GM19035 (cell line): ENCODE data around the gene TESMIN.

ENCODE experiments used
- ATAC-seq: cut with Tn5 transposase; IDR thresholded peaks from one replicate; pipeline ENCODE4 v1.9.1; 2021; ENCODE audit not compliant: unreplicated experiment

TESMIN gene

DNA sequence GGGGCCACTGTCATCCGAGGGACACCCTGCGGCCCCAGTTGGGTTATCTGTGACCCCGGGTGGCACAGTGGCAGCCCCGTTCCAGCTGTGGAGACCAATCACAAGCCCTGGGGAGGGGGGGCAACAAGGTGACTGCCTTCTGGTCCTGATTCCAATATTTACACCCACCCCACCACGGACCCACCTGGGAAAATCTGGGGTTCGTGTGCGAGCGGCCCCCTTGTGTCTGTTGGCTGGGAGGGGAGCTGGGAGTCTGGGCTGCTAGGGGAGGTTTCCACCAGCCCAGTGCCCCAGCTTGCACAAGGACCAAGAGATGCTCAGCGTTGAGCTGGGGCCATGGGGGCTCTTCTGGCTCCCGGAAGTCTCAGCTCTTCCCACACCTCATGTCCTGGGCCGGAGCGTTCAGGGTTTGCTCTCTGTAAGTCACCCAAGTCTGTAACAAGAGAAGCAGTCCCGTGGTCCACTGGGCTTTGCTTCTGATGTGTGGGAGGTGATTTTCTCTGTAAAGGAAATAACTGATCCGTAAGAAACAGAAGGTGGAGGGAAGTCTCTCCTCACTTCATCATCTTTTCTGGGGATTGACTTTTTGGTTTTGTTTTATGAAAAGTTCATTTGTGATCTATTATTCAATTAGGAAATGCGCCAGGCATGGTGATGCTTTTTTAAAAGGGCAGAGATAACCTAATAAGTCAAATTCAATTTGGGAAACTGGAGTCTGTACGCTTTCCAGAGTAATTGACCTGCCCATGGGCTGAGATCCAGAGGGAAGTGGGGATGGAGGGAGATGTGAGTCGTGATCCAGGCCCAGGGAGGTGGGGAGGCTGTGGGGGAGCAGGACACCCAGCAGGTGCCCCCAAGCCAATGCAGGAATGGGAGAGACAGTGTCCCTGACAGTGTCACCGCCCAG is 89.4 kb downstream of the TESMIN start:
- ATAC-seq, result no peak

DNA sequence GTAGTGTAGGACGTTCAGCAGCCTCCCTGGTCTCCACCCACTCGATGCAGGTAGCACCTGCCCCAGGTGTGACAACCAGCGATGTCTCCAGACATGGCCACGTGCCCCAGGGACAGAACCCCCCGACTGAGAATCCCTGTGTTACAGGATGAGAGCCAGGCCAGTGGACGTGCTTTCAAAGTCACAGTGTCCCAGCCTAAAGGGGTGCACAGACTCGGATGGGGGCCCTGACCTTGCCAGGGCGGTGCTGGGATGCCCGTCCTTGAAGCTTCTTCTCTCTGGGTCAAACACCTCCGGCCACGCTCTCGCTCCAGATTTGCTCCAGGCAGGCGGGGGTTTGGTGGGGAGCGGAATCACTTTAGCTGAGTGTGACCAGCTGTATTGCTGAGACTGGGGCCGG is 90.3 kb downstream of the TESMIN start:
- ATAC-seq, result no peak

DNA sequence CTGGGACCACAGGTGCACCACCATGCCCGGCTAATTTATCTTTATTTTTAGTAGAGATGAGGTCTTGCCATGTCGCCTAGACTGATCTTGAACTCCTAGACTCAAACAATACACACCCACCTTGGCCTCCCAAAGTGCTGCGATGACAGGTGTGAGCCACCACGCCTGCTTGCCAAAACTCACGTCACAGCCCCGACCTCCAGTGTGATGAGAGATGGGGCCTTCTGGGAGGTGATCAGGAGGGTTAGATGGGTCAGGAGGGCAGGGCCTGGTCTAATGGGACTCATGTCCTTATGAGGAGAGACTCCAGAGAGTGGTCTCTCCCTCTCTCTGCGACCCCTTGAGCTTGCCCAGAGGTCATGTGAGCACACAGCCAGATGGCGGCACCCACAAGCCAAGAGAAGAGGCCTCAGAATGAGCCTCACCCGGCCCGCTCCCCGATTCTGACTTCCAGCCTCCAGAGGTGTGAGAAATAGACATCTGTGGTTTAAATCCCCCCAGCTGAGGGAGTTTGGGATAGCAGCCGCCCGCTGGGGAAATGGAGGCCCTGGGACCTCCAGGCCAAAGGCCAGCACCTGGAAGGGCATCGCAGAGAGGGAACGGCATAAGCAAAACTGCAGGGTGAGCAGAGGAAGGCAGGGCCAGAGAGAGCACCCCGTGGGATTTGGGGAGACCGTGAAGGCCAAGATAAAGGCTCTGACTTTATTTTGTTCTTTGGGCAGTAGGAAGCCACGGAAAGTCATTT is 91.1 kb downstream of the TESMIN start:
- ATAC-seq, result no peak

DNA sequence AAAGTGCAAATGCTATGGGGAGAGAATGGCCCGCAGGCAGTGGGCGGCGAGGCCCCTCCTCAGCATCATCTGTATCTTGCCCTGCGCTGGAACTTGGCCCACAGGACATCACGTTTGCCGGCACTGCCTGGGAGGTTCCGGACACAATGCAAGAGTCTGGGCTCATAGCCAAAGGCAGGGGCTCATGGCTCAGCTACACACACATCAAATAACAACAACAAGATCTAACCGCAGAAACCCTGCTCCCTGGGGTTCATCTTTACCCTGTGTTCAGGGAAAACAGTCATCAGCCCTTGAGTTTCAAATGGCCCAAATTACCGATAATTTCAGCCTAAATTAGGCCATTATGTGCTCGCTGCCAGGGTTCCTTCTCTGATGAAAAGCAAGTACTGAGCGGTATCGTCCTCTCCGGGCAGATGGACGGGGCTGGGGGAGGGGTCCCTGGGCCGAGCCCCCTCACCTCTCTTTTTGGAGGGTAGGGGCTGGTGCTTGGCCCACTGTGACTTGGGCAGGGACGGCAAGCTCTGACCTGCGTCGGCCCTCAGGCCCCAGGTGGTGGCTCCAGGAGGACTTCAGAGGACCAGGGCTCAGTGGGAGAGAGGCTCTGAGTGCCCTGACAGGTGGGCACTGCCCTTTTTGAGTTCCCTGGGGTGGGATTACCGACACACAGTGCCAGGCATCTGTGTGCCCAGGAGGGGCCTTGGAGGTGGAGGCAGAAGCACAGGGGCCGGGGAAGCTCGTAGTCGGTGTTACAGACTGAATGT is 92.0 kb downstream of the TESMIN start:
- ATAC-seq, result no peak

DNA sequence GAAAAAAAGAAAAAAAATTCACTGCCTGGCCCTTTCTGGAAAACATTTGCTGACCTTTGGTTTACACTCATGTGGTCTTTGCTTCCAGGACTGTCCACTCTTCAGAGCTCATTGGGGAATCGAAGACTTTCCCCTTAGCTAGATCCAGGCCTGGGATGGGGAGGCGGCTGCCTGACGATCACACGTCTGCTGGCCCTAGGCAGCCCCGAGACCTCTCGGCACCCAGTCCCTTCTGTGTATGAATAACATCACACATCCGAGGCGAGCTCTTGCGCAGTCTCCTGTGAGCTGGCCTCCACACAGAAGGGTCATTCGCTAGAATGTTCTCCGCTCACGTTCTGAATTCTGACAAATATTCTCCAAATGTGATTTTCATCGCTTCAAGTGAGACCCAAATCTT is 92.7 kb downstream of the TESMIN start:
- ATAC-seq, result no peak

DNA sequence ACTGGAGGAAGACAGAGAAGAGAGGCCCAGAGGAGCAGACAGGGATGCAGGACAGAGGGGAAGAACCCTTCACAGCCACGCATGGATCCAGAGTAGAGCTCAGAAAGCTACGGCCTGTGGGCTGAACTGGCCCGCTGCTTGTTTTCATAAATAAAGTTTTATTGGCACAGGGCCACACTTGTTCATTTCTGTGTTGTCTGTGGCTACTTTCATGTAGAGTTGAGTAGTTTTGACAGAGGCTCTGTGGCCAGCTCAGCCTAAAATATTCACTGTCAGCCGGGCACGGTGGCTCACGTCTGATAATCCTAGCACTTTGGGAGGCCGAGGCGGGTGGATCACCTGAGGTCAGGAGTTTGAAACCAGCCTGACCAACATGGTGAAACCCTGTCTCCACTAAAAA is 93.2 kb downstream of the TESMIN start:
- no peak for ATAC-seq
